K562 (cell line): ENCODE results near the gene KRTAP3-3.

Source experiments
- ARNT ChIP-seq, 2 experiments: fragments of 450-650 bp; IDR thresholded peaks; 2 replicates each; pipeline ENCODE4 v1.6.1; 2016; ENCODE audit warnings: mild to moderate bottlenecking in 1 of 2
- MAFF ChIP-seq: IDR thresholded peaks from 2 replicates; pipeline ENCODE4 v1.6.1; 2012; ENCODE audit warnings: low read length, improper control_type of control experiment
- POLR2A ChIP-seq: fragments of 450-650 bp; conservative IDR thresholded peaks from 2 replicates; pipeline ENCODE4 v1.6.1; 2016
- SAP30 ChIP-seq: fragments of 200-600 bp; sonication (generic); IDR thresholded peaks from 2 replicates; pipeline ENCODE4 v1.6.1; 2012; ENCODE audit warnings: borderline replicate concordance, low read depth, mild to moderate bottlenecking, moderate library complexity, low read length, control low read depth, inconsistent platforms; ENCODE audit not compliant: insufficient read depth, poor library complexity, severe bottlenecking
- TF ChIP-seq, protein P1 (sequence below), 3 experiments: IDR thresholded peaks in 2 of 3; conservative IDR thresholded peaks in 1 of 3; 2 replicates each; pipeline ENCODE4 v1.5.1; 2011 to 2012; ENCODE audit warnings: low read length in 3 of 3, mild to moderate bottlenecking in 3 of 3, control low read depth in 2 of 3, improper control_type of control experiment in 1 of 3, inconsistent platforms in 1 of 3, low read depth in 1 of 3, mixed read lengths in 1 of 3, moderate library complexity in 1 of 3; ENCODE audit not compliant: insufficient read depth in 2 of 3

- TF ChIP-seq, protein P1, sequence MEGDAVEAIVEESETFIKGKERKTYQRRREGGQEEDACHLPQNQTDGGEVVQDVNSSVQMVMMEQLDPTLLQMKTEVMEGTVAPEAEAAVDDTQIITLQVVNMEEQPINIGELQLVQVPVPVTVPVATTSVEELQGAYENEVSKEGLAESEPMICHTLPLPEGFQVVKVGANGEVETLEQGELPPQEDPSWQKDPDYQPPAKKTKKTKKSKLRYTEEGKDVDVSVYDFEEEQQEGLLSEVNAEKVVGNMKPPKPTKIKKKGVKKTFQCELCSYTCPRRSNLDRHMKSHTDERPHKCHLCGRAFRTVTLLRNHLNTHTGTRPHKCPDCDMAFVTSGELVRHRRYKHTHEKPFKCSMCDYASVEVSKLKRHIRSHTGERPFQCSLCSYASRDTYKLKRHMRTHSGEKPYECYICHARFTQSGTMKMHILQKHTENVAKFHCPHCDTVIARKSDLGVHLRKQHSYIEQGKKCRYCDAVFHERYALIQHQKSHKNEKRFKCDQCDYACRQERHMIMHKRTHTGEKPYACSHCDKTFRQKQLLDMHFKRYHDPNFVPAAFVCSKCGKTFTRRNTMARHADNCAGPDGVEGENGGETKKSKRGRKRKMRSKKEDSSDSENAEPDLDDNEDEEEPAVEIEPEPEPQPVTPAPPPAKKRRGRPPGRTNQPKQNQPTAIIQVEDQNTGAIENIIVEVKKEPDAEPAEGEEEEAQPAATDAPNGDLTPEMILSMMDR (IDR thresholded peaks at IDR 0.05 in 2 of 3, conservative IDR thresholded peaks at IDR 0.05 in 1 of 3; ENCODE audit: insufficient read depth in 2 of 3, low read depth in 1 of 3, low read length in 3 of 3) = no peak
- no peak for TF ChIP-seq MAFF
- no peak for TF ChIP-seq SAP30
- TF ChIP-seq POLR2A = no peak
- TF ChIP-seq ARNT (IDR thresholded peaks at IDR 0.05) = no peak
These were observed 25.5 kb upstream of the KRTAP3-3 start for GRCh38 chr17:41019415-41019814.
